ENCODE results near the gene KRT16.
"Not testable (repeated sequence)": the region's sequence is repeated elsewhere in the genome, so short reads cannot be mapped to it uniquely, and the experiment has no call there.

KRT16 gene

DNA sequence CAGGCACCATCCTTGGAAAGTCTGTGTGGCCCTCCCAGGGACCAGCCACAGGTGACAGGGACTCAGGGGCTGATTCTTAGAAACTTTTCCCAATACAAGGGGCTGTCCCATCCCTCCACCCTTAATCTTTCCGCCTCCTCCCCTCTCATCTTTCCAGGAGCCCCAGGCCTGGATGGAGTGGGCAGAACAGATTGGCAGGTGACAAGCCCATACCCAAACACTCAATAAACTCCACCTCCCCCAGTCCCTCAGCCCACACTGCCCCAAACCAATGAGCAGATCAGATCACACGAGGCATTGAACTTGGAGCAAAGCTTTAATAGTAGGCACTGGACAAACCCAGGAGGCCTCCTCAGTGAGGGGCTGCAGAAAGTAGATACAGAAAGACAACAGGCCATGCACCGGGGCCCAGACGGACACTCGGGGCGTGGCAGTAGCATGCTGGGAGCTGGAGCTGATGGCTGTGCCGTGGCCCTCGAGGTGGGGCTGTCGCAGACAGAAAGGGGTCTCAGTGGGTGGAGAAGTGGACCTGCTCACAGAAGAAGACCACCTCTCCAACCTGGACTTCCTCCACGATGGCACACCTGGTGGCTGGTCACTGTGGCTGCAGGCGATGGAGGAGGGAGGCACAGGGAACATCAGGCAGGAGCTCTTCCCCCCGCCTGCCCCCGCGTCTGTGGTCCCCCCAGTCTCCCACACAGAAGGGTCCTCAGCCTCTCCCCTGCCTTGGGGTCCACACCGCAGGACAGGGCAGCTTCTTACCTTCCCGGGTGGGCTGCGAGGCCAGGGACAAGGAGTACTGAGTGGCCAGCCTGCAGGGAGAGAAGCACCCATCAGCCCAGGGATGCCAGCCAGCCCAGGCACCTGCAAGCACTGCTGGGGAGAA, 13.7 kb upstream of the KRT16 start:
- ATAC-seq; H3K27ac Mint-ChIP-seq; H3K27me3 Mint-ChIP-seq; DNase-seq; H3K36me3 Mint-ChIP-seq (ENCODE audit: low read depth); H3K4me3 Mint-ChIP-seq; H3K9me3 Mint-ChIP-seq; H3K4me1 Mint-ChIP-seq: not testable (repeated sequence)

DNA sequence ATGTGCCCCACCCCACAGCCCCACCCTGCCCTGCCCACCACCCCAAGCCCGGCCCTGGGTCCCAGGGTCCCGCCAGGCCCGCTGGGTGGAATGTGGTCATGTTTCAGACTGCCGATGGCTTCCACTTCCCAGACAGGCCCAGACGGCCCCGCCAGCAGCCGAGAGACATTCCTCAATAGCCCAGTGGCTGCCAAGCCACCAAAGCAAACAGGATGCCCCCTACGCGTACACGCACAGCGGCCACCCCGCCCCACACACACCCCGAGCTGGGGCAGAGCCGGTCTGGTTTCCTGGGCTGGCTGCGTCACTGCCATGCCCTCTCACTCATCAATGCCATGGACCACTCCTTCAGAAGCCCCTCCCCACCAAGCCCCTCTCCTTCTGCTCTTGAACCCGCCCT, 13.0 kb upstream of the KRT16 start:
- no peak overlapping the region for H3K27ac Mint-ChIP-seq
- H3K9me3 Mint-ChIP-seq = no peaks in the 10 kb centered on the region
- ATAC-seq = no peak
- no peak overlapping the region for H3K4me3 Mint-ChIP-seq
- DNase-seq = no peak
- no peaks in the 10 kb centered on the region for H3K36me3 Mint-ChIP-seq (ENCODE audit: low read depth)
- peaks cover 3% of the 10 kb centered on the region for H3K27me3 Mint-ChIP-seq
- no peaks in the 10 kb centered on the region for H3K4me1 Mint-ChIP-seq

DNA sequence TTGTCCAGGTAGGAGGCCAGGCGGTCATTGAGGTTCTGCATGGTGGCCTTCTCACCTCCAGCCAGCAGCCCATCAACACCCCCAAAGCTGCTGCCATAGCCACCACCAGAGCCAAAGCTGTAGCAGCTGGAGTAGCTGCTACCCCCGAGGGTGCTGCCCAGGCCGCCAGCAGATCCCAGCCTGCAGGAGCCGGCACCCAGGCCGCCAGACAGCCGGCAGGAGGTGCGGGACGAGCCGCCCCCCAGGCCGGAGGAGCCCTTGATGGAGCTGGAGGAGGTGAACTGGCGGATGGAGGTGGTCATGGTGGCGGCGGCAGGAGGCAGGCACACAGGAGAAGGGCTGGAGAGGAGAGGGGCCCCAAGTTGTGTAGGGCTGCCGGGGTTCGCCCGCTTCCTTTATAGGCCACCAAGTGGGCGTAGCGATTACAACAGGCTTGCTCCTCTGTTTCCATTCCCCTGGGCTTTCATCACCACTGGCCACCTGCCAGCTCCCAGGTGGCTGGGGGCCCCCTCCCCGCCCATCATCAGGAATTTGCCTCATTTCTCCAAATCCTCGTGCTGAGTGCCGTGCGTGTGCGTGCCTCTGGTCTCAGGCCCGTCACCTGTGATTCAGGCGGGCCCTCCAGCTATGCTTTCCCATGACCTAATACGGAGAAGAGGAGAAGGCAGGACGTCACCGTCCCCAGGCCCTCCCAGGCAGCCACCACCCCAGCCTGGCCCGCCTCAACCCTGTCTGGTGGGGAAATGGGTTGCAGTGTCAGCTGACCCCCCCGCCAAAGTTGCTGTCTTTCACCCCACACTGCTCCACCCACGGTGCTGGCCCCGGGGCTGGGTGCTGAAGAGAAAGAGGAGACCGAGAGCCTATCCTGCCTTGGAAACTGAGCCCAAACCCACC, 11.9 kb upstream of the KRT16 start, which contains the start of gene KRT17:
Gene KRT17, minus strand, starts transcription at position 368 of the 894 bp plus-strand sequence. Its CDS starts 66 bp downstream, at position 302.
- H3K27me3 Mint-ChIP-seq = peaks cover 3% of the 10 kb centered on the region
- no peak for DNase-seq
- no peak within 1 kb of the TSS for H3K4me3 Mint-ChIP-seq
- no peak within 1 kb of the TSS for H3K27ac Mint-ChIP-seq
- no peaks in the 10 kb centered on the region for H3K4me1 Mint-ChIP-seq
- ATAC-seq = no peak
- H3K9me3 Mint-ChIP-seq = no peaks in the 10 kb centered on the region
- H3K36me3 Mint-ChIP-seq (ENCODE audit: low read depth) = no peaks in the 10 kb centered on the region

DNA sequence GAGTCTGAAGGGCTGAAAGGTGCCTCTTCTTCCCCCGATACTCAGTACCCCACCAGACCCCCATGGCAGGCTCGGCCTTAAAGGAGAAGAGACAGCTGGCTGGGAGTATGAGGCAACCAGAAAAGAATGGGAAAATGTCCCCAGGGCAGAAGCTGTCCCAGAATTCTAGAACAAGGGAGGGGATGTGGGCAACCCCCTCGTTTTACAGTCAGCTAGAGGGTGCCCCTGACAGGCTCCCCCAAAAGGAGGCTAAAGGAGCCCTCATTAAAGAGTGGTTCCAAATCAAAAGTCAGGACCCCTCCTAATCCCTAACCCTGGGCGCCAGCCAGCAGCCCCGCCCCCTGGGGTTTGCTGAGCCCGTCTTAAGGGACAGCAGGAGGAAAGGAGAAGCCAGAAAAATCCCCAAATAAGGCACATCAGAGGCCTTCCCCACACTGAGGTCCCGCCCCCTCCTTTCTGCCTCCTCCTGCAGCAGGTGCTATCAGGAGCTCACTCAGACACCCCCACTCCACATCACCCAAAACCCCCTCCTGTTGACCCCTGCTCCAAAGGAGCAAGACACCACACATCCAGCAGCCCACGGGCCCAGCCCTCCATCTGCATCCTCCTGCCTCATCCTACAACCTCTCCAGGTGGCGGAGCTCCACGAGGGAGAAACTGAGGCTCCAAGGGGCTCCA, 10.8 kb upstream of the KRT16 start:
- H3K9me3 Mint-ChIP-seq; H3K4me3 Mint-ChIP-seq; H3K27ac Mint-ChIP-seq; H3K27me3 Mint-ChIP-seq; H3K36me3 Mint-ChIP-seq (ENCODE audit: low read depth); ATAC-seq; H3K4me1 Mint-ChIP-seq; DNase-seq: not testable (repeated sequence)

DNA sequence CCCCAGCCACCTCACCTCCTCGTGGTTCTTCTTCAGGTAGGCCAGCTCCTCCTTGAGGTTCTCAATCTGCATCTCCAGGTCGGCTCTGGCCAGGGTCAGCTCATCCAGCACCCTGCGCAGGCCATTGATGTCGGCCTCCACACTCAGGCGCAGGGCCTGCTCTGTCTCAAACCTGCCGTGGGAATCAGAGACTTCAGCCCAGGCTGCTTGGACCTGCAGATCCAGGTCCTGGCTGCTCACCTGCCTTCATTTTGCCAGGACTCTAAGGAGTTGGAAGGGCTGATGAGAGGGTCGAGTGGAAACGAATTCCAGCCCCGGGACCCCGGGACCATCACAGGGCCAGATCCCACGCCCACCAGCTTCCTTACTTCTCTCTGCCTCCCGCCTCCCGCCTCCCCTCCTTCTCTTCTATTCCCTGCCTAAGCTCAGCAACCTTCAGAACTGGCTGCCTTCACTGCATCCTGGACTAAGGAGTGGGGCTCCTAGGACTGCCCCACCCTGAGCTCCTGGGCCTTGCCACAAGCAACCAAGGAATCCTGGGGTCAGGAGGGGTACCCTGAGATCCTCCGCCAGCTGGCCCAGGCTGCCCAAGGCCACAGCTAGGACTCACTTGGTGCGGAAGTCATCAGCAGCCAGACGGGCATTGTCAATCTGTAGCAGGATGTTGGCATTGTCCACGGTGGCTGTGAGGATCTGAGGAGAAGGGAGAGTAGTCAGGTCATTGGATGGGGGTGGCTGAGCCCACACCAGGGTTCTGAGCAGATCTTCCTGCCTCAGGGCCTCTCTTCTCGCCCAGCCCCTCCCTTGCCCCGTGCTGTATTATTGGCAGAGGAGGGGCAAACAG, 10.0 kb upstream of the KRT16 start:
- not testable (repeated sequence) for H3K27ac Mint-ChIP-seq; DNase-seq; H3K9me3 Mint-ChIP-seq; H3K4me3 Mint-ChIP-seq; H3K36me3 Mint-ChIP-seq (ENCODE audit: low read depth); H3K27me3 Mint-ChIP-seq; H3K4me1 Mint-ChIP-seq; ATAC-seq

DNA sequence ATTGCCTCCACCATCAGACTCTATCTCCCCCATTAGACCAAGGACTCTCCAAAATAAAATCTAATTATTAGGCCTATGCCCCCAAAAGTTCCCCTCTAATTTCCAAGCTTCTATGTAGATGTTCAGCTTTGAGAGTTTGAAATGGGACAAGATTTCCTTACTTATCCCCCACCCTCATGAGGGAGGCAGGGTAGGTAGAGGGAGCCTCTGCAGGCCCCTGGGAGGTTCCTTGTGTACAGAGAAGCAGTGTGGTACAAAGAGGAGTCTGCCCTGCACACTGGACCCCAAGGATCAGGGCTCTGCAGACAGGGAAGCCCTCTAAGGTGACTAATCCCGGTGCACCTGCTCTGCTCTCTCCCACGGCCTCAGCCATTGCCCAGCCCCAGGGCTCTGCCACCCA, 9.3 kb upstream of the KRT16 start:
- no peak overlapping the region for H3K27ac Mint-ChIP-seq
- H3K27me3 Mint-ChIP-seq = no peaks in the 10 kb centered on the region
- DNase-seq = no peak
- no peaks in the 10 kb centered on the region for H3K4me1 Mint-ChIP-seq
- H3K9me3 Mint-ChIP-seq = no peaks in the 10 kb centered on the region
- ATAC-seq = no peak
- no peaks in the 10 kb centered on the region for H3K36me3 Mint-ChIP-seq (ENCODE audit: low read depth)
- no peak overlapping the region for H3K4me3 Mint-ChIP-seq

DNA sequence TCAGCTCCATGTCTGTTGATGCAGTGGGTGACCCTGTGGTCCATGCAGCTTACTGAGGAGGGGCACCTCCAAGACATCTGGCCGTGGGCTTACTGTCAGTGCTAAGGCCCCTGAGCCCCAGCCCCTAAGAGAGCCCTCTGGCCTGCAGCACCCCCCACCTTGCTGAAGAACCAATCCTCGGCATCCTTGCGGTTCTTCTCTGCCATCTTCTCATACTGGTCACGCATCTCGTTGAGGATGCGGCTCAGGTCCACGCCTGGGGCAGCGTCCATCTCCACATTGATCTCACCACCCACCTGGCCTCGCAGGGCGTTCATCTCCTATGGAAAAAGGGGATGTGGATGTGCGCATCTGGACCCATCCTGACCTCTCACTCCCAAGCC, 8.9 kb upstream of the KRT16 start:
- not testable (repeated sequence) for H3K36me3 Mint-ChIP-seq (ENCODE audit: low read depth); H3K27me3 Mint-ChIP-seq; H3K4me3 Mint-ChIP-seq; ATAC-seq; DNase-seq; H3K27ac Mint-ChIP-seq; H3K4me1 Mint-ChIP-seq; H3K9me3 Mint-ChIP-seq

DNA sequence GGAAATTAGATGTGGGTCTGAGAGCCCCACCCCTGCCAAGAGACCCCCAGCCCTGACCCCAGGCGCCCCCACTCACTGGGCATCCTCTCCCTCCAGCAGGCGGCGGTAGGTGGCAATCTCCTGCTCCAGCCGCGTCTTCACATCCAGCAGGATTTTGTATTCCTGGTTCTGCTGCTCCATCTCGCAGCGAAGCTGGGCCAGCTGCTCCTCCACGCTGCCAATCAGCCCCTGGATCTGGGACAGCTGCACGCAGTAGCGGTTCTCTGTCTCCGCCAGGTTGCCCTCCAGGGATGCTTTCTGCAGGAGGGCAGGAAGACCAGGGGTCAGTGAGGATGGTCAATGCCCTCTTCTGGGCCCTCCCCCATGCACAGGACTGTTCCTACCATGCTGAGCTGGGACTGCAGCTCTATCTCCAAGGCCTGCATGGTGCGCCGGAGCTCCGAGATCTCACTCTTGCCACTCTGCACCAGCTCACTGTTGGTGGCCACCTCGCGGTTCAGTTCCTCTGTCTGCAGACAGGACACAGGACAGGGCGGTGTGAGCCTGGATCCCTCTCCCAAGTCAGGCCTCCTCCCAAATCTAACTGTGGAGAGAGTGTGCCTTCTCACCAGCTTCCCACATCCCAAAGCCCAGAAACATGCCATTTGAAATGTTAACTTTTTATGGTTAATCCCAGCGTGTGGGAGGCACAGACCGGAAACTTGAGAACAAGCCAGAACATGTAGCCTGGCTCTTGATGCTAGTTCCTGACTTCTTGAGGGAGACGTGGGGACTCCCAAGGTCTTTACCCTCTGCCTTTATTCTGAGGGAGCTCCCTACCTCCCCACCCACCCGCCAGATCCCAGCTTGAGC, 8.2 kb upstream of the KRT16 start:
- peaks cover 2% of the 10 kb centered on the region for H3K27me3 Mint-ChIP-seq
- no peaks in the 10 kb centered on the region for H3K4me1 Mint-ChIP-seq
- no peaks in the 10 kb centered on the region for H3K9me3 Mint-ChIP-seq
- ATAC-seq = no peak
- no peak overlapping the region for H3K27ac Mint-ChIP-seq
- no peak overlapping the region for H3K4me3 Mint-ChIP-seq
- H3K36me3 Mint-ChIP-seq (ENCODE audit: low read depth) = no peaks in the 10 kb centered on the region
- DNase-seq = no peak

DNA sequence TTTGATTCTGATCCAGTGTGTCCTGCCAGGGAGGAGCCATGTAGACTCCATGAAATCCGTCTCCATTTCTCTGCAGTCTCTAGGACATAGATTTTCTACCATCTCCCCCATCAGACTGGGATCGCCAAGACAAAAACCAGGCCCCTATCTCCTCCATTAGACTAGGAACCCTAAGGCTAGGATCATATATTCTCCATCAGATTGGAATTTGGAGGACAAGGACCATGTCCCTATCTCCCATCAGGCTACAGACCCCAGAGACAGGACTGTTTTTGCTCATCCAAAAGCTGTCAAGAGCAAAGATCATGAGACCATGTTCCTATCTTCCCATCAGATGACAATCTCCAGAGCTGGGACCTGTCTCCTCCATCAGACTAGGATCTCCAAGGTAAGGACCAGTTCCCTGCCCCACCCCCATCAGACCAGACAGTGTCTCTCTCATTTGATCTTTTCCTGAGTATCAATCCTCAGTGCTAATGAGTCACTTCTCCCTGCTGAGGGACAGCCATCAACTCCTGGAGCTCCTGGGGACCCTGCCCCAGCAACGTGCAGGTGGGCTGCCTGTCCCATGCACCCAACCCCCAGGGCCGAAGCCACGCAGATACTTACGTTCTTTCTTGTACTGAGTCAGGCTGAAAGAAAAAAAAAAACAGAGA, 7.5 kb upstream of the KRT16 start:
- not testable (repeated sequence) for DNase-seq; H3K4me1 Mint-ChIP-seq; ATAC-seq; H3K27ac Mint-ChIP-seq; H3K9me3 Mint-ChIP-seq; H3K27me3 Mint-ChIP-seq; H3K4me3 Mint-ChIP-seq; H3K36me3 Mint-ChIP-seq (ENCODE audit: low read depth)

DNA sequence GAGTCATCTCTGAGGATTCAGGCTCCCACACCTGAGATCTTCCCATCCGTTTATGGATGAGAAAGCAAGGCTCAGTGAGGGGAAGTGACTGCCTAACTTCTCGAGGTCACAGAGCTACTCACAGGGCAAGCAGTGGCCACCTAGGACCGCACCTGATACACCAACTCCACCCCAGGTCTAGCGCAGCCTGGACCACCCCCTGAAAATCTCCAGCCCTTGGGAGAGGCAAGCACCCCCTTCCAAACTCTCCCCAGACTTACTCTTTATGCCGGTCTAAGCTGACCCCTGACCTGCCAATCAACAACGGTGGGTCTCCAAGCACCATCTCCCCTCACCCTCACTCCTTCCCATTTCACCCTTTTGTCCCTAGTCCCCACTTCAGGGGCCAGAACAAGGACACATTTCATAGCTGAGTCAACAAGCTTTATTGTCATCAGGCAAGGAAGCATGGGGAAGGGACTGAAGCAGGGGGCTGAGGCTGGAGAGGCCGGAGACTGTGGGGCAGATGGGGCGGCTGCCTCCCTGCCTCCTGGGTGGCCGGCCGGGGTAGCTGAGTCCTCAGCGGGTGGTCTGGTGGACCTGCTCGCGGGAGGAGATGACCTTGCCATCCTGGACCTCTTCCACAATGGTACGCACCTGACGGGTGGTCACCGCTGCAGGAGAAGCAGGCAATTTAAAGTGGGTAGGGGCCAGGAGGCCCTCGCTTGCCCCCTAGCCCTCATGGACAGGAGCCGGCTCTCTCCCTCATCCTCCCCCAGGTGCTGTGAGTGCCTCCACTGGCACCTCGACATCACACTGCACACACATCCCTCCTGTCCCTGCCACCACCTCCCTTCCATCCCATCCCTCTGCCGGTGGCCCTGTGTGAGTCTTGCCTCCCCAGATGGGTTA, 6.7 kb upstream of the KRT16 start:
- DNase-seq (no peak), ATAC-seq (no peak)
- Mint-ChIP-seq H3K36me3 (ENCODE audit: low read depth) (no peaks in the 10 kb centered on the region), H3K27ac (no peak overlapping the region), H3K4me3 (no peak overlapping the region), H3K4me1 (no peaks in the 10 kb centered on the region), H3K9me3 (no peaks in the 10 kb centered on the region), H3K27me3 (peaks cover 4% of the 10 kb centered on the region)

DNA sequence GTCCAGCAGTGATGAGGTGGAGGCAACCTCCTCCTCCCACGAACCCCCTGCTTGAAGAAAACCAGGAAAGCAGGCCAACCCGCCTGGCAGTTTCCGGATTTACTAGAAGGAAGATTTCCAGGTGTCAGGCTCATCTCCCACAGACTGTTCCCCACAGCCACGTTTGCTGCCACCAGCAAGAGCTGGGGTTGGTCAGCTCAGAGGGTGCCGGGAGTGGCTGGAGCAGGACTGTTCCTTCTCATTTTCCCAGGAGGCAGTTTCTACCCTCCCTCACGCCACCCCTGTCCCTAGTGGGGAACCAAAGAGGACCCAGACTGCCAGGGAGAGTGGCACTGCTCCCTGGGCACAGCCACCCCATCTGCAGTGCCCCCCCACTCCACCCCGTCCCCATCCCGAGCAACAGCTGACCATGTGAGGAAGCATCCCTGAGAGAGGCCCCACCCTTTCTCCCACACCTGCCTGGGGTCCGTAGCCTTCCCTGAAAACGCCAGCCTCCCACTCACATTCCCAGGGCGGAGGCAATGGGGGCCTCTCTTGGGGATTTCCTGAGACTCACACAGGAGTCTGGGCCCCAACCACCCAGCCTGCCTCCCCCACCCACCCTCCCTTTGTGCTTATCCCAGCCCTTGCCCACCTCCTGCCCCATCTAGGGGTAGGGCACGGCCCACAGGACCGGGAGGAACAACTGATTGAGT, 5.9 kb upstream of the KRT16 start:
- H3K36me3 Mint-ChIP-seq (ENCODE audit: low read depth) = no peaks in the 10 kb centered on the region
- no peaks in the 10 kb centered on the region for H3K9me3 Mint-ChIP-seq
- DNase-seq (no peak), ATAC-seq (no peak)
- peaks cover 4% of the 10 kb centered on the region for H3K27me3 Mint-ChIP-seq
- no peak overlapping the region for H3K4me3 Mint-ChIP-seq
- no peak overlapping the region for H3K27ac Mint-ChIP-seq
- no peaks in the 10 kb centered on the region for H3K4me1 Mint-ChIP-seq

DNA sequence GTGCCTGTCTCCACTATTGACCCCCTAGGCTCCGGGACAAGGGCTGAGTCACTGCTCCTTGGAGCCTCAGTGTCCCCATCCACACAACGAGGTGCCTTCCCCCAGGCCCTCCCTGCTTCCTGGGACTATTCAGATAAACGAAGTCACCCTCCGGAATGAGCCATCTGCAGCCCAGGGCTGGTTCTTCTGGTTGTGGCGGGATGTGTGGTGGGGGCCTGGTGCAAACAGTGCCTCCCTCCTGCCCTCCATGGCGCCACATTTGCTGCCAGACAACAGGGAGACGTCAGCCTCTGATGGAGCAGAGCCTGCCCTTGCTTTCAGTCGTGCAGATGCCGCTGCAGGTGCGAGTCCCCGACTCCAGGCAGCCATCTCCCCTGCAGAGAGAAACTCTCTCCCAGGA, 5.1 kb upstream of the KRT16 start:
- Mint-ChIP-seq H3K4me3 (no peak overlapping the region), H3K27ac (no peak overlapping the region), H3K27me3 (peaks cover 4% of the 10 kb centered on the region), H3K9me3 (no peaks in the 10 kb centered on the region), H3K36me3 (ENCODE audit: low read depth) (no peaks in the 10 kb centered on the region), H3K4me1 (no peaks in the 10 kb centered on the region)
- ATAC-seq = no peak
- no peak for DNase-seq

Data from activated naive CD8-positive, alpha-beta T cell treated with anti-CD3 and anti-CD28 coated beads, Interleukin-2, amount 50 U/mL, for 24 hours (primary cell).